KOPT-K1 (cell line): ENCODE measurements around the gene PPP5C.

Source experiments
- H3K27ac ChIP-seq: fragments of 200-600 bp; sonication (generic); 2 replicates; pipeline ENCODE4 v1.5.1; 2016; ENCODE audit warnings: antibody characterized with exemption, mild to moderate bottlenecking, low read depth, low read length; ENCODE audit not compliant: poor library complexity, severe bottlenecking
- H3K36me3 ChIP-seq: fragments of 200-600 bp; sonication (generic); 2 replicates; pipeline ENCODE4 v1.5.1; 2017; ENCODE audit warnings: antibody characterized with exemption, mild to moderate bottlenecking, low read length, moderate library complexity; ENCODE audit not compliant: insufficient read depth
- H3K9me3 ChIP-seq: fragments of 200-600 bp; sonication (generic); 2 replicates; pipeline ENCODE4 v1.5.1; 2017; ENCODE audit warnings: antibody characterized with exemption, low read length, mild to moderate bottlenecking; ENCODE audit not compliant: insufficient read depth, poor library complexity, severe bottlenecking

Gene PPP5C

GRCh38 chr19:46383846-46384245, 37.0 kb downstream of the PPP5C start:
- H3K27ac ChIP-seq, result no peak overlapping the region
- peaks cover 98% of the 10 kb centered on the region for H3K36me3 ChIP-seq
- no peaks in the 10 kb centered on the region for H3K9me3 ChIP-seq

DNA sequence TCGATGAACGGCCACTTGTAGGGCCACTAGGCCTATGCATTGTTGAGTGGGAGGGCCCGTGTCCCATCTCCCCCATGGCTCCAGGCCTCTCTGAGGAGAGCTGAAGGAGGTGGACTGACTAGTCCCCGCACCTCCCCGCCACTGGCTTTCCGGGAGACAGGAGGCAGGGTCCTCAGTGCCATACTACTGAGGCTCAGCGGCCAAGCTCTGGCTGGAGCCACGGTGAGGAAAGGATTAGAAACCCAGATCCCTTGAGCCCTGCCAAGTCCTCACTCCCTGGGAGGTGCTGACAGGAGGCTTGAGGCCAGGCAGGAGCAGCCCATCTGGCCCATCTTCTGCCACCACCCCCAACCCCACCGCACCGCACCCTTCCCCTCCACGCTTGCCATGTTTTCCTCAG, 37.5 kb downstream of the PPP5C start:
- Histone ChIP-seq H3K36me3 (peaks cover 98% of the 10 kb centered on the region), H3K9me3 (no peaks in the 10 kb centered on the region), H3K27ac (no peak overlapping the region)

DNA sequence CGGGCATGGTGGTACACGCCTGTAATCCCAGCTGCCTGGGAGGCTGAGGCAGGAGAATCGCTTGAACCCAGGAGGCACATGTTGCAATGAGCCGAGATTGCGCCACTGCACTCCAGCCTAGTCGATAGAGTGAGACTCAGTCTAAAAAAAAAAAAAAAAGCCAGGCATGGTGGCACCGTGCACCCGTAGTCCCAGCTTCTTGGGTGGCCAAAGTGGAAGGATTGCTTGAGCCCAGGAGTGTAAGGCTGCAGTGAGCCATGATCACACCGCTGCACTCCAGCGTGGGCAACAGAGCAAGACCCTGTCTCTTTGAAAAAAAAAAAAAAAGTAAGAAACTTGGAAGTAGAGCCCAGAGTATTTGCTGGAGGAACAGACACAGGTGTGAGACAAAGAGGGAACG, 38.7 kb downstream of the PPP5C start:
- Histone ChIP-seq H3K9me3 (no peaks in the 10 kb centered on the region), H3K27ac (no peak overlapping the region), H3K36me3 (peaks cover 98% of the 10 kb centered on the region)

GRCh38 chr19:46386151-46386550, 39.3 kb downstream of the PPP5C start:
- Histone ChIP-seq H3K9me3 (no peaks in the 10 kb centered on the region), H3K27ac (no peak overlapping the region), H3K36me3 (peaks cover 98% of the 10 kb centered on the region)

- Histone ChIP-seq H3K9me3 (no peaks in the 10 kb centered on the region), H3K27ac (no peak overlapping the region), H3K36me3 (peaks cover 98% of the 10 kb centered on the region)
These were observed 40.3 kb downstream of the PPP5C start for GRCh38 chr19:46386996-46387712.

GRCh38 chr19:46387713-46388130, 40.8 kb downstream of the PPP5C start:
- Histone ChIP-seq H3K27ac (no peak overlapping the region), H3K9me3 (no peaks in the 10 kb centered on the region), H3K36me3 (peaks cover 98% of the 10 kb centered on the region)

DNA sequence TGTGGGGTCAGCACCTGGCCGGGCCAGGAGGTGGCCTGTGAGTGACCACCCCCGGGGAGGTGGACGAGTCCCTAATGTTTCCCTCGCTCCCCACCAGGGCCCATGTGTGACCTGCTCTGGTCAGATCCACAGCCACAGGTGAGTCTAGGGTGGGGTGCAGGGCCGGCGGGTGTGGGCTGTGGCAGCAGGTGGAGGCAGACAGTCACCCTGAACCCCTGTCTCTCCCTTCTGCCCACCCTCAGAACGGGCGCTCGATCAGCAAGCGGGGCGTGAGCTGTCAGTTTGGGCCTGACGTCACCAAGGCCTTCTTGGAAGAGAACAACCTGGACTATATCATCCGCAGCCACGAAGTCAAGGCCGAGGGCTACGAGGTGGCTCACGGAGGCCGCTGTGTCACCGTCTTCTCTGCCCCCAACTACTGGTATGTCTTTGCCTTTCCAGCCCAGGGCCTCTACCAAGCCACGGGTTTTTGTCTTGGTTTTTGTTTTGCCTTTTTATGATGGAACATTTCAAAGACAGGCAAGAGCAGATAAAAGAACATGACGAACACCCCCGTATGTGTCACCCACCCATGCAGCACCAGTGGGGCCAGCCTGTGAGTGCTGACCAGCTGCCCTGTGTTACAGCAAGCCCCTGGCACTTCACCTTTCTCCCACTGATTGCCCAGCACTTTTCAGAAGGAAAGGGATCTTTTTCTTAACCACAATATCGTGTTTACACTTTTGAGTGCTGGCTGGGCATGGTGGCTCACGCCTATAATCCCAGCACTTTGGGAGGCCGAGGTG, 41.6 kb downstream of the PPP5C start:
- peaks cover 98% of the 10 kb centered on the region for H3K36me3 ChIP-seq
- H3K27ac ChIP-seq, result no peak overlapping the region
- H3K9me3 ChIP-seq, result no peaks in the 10 kb centered on the region

- Histone ChIP-seq H3K27ac (no peak overlapping the region), H3K36me3 (peaks cover 81% of the 10 kb centered on the region), H3K9me3 (no peaks in the 10 kb centered on the region)
These were observed 43.4 kb downstream of the PPP5C start for GRCh38 chr19:46390121-46390858.

GRCh38 chr19:46390866-46391265, 44.0 kb downstream of the PPP5C start:
- Histone ChIP-seq H3K9me3 (no peaks in the 10 kb centered on the region), H3K36me3 (peaks cover 76% of the 10 kb centered on the region), H3K27ac (no peak overlapping the region)

- Histone ChIP-seq H3K27ac (no peak overlapping the region), H3K9me3 (no peaks in the 10 kb centered on the region), H3K36me3 (peaks cover 71% of the 10 kb centered on the region)
These were observed 44.7 kb downstream of the PPP5C start for GRCh38 chr19:46391296-46392251.

GRCh38 chr19:46392252-46392801, 45.4 kb downstream of the PPP5C start:
- Histone ChIP-seq H3K36me3 (peaks cover 63% of the 10 kb centered on the region), H3K27ac (no peak overlapping the region), H3K9me3 (no peaks in the 10 kb centered on the region)

- Histone ChIP-seq H3K27ac (no peak overlapping the region), H3K9me3 (no peaks in the 10 kb centered on the region), H3K36me3 (peaks cover 58% of the 10 kb centered on the region)
These were observed 46.0 kb downstream of the PPP5C start for GRCh38 chr19:46392837-46393236.

GRCh38 chr19:46393456-46394401, 46.8 kb downstream of the PPP5C start:
- no peaks in the 10 kb centered on the region for H3K9me3 ChIP-seq
- H3K27ac ChIP-seq, result no peak overlapping the region

More at GRCh38 chr19:46393456-46394401, 46.8 kb downstream of the PPP5C start:
- H3K36me3 ChIP-seq, result peaks cover 49% of the 10 kb centered on the region
